ENCODE data around the gene LMBRD1. TPM values are rescaled to one million over a fixed set of nuclear protein-coding genes. Genes with fewer than 3 reads are reported as not detected.

The LMBRD1 gene
- total RNA-seq, 2 experiments from 2014 or later: 12.7 to 16.3 TPM

DNA sequence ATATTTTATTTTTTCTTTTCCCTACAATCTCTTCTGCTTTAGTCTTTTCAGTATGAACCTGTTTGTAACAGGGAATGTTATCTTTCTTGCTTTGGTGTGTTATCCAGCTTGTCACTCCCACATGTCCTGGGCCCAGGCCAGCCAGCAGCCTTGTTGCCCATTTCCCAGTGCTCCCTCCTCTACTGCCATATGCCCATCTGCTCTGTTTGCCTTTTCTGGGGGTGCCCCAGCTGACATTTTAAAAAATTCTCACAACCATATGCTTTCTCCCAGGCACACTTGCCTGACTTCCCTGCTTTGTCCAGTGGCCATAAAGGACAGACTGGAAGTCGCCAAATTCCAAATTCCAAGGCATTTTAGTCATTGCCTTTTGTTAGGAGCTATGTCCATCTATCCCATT lies 23.6 kb upstream of the LMBRD1 start:
- no peaks in the 10 kb centered on the region for H3K36me3 ChIP-seq (ENCODE audit: insufficient read depth, low read length)
- POLR2A ChIA-PET: interaction anchor here (0.8 kb wide), 1 partner anchor 9 kb away, joined by 4 read pairs; no protein-coding TSS in a partner anchor
- BruUV-seq (replicated peaks): no TSS peak

DNA sequence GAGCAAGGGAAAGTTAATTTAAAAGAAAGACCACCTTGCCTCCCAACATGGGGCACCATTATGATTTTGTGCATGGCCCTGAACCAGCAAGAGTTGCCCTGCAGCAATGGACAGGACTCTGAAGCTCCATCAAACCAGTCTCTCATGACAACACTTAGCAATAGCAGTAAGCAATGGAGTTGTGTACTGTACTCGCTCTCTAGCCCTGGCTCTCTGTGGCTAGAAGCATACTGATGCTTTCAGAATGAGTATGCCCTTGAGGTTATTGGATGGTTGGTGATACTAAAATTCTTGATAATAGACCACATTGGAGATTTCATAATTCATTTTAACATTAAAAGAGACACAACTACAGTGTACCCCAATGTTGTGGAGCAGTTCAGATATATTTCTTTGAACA lies 23.2 kb upstream of the LMBRD1 start:
- Histone ChIP-seq H3K36me3 (ENCODE audit: insufficient read depth, low read length) (no peaks in the 10 kb centered on the region), H3K9me2 (ENCODE audit: insufficient read depth, low read length) (no peaks in the 10 kb centered on the region), H3K4me3 (ENCODE audit: low read depth, low read length, poor library complexity, severe bottlenecking) (no peak overlapping the region), H3K27ac (ENCODE audit: low read depth, low read length, poor library complexity, severe bottlenecking) (no peak overlapping the region), H3K4me1 (ENCODE audit: insufficient read depth, low read length, poor library complexity, severe bottlenecking) (peaks cover 22% of the 10 kb centered on the region), H3K9me3 (ENCODE audit: low read length) (no peaks in the 10 kb centered on the region), H4K20me1 (ENCODE audit: insufficient read depth, low read length) (no peaks in the 10 kb centered on the region), H3K4me2 (ENCODE audit: low read length) (no peak overlapping the region), H2AFZ (ENCODE audit: low read length) (no peak overlapping the region), H3K79me2 (ENCODE audit: insufficient read depth, low read depth, low read length) (no peaks in the 10 kb centered on the region)
- CTCF ChIA-PET (ENCODE audit: unreplicated experiment): no interaction called here
- DNase-seq (ENCODE audit: low spot score): no peak
- TF ChIP-seq EZH2phosphoT487 (IDR thresholded peaks at IDR 0.05; ENCODE audit: borderline replicate concordance, low read depth, low read length): no peak
- TF ChIP-seq, protein P1, sequence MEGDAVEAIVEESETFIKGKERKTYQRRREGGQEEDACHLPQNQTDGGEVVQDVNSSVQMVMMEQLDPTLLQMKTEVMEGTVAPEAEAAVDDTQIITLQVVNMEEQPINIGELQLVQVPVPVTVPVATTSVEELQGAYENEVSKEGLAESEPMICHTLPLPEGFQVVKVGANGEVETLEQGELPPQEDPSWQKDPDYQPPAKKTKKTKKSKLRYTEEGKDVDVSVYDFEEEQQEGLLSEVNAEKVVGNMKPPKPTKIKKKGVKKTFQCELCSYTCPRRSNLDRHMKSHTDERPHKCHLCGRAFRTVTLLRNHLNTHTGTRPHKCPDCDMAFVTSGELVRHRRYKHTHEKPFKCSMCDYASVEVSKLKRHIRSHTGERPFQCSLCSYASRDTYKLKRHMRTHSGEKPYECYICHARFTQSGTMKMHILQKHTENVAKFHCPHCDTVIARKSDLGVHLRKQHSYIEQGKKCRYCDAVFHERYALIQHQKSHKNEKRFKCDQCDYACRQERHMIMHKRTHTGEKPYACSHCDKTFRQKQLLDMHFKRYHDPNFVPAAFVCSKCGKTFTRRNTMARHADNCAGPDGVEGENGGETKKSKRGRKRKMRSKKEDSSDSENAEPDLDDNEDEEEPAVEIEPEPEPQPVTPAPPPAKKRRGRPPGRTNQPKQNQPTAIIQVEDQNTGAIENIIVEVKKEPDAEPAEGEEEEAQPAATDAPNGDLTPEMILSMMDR (conservative IDR thresholded peaks at IDR 0.05; ENCODE audit: low read length): no peak
- POLR2A ChIA-PET: interaction anchor here (0.8 kb wide), 1 partner anchor 8 kb away, joined by 4 read pairs; no protein-coding TSS in a partner anchor
- intact Hi-C loops (cut with micrococcal nuclease; ENCODE audit: unreplicated experiment): no loop called here
- no TSS peak for BruUV-seq (replicated peaks)

More for the DNA sequence above, 23.6 kb upstream of the LMBRD1 start:
- Histone ChIP-seq H3K4me1 (ENCODE audit: insufficient read depth, low read length, poor library complexity, severe bottlenecking) (peaks cover 18% of the 10 kb centered on the region), H3K4me2 (ENCODE audit: low read length) (no peak overlapping the region), H3K9me3 (ENCODE audit: low read length) (no peaks in the 10 kb centered on the region), H3K27ac (ENCODE audit: low read depth, low read length, poor library complexity, severe bottlenecking) (no peak overlapping the region), H3K79me2 (ENCODE audit: insufficient read depth, low read depth, low read length) (no peaks in the 10 kb centered on the region), H3K4me3 (ENCODE audit: low read depth, low read length, poor library complexity, severe bottlenecking) (no peak overlapping the region), H2AFZ (ENCODE audit: low read length) (no peak overlapping the region), H4K20me1 (ENCODE audit: insufficient read depth, low read length) (no peaks in the 10 kb centered on the region), H3K9me2 (ENCODE audit: insufficient read depth, low read length) (no peaks in the 10 kb centered on the region)
- intact Hi-C loops (cut with micrococcal nuclease; ENCODE audit: unreplicated experiment): no loop called here
- no peak for DNase-seq (ENCODE audit: low spot score)
- CTCF ChIA-PET (ENCODE audit: unreplicated experiment): no interaction called here
- no peak for TF ChIP-seq EZH2phosphoT487 (IDR thresholded peaks at IDR 0.05; ENCODE audit: borderline replicate concordance, low read depth, low read length)
- TF ChIP-seq, protein P1 (conservative IDR thresholded peaks at IDR 0.05; ENCODE audit: low read length): no peak

DNA sequence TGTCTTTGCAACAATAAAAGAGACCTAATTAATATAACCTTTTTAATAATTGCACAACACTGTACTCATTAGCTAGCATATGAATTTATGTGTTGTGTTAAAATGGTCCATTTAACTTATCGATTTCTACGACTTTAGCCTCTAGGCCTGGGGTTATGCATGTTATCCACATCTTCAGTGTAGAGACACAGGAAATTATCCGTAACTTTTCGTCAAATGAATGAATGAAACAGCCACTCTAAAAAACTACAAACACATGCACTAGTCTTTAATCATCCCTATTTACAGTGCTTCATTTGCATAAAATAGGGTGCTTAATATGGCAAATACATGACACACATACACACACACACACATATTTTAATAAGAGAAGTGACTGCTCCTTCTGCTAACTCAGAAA lies 22.3 kb upstream of the LMBRD1 start:
- H3K36me3 ChIP-seq (ENCODE audit: insufficient read depth, low read length): no peaks in the 10 kb centered on the region
- no peaks in the 10 kb centered on the region for H4K20me1 ChIP-seq (ENCODE audit: insufficient read depth, low read length)
- no TSS peak for BruUV-seq (replicated peaks)
- intact Hi-C loops (cut with micrococcal nuclease; ENCODE audit: unreplicated experiment): no loop called here
- ChIA-PET POLR2A (interaction anchor here (0.7 kb wide), 1 partner anchor 885 kb away, joined by 3 read pairs; no protein-coding TSS in a partner anchor), CTCF (ENCODE audit: unreplicated experiment) (no interaction called here)
- H3K4me3 ChIP-seq (ENCODE audit: low read depth, low read length, poor library complexity, severe bottlenecking): no peak overlapping the region
- no peak overlapping the region for H2AFZ ChIP-seq (ENCODE audit: low read length)
- TF ChIP-seq, protein P1 (conservative IDR thresholded peaks at IDR 0.05; ENCODE audit: low read length): no peak
- TF ChIP-seq EZH2phosphoT487 (IDR thresholded peaks at IDR 0.05; ENCODE audit: borderline replicate concordance, low read depth, low read length): no peak
- H3K9me3 ChIP-seq (ENCODE audit: low read length): no peaks in the 10 kb centered on the region
- H3K4me2 ChIP-seq (ENCODE audit: low read length): no peak overlapping the region
- H3K4me1 ChIP-seq (ENCODE audit: insufficient read depth, low read length, poor library complexity, severe bottlenecking): peaks cover 29% of the 10 kb centered on the region
- no peaks in the 10 kb centered on the region for H3K79me2 ChIP-seq (ENCODE audit: insufficient read depth, low read depth, low read length)
- no peaks in the 10 kb centered on the region for H3K9me2 ChIP-seq (ENCODE audit: insufficient read depth, low read length)
- DNase-seq (ENCODE audit: low spot score): no peak
- no peak overlapping the region for H3K27ac ChIP-seq (ENCODE audit: low read depth, low read length, poor library complexity, severe bottlenecking)

All from OCI-LY7 (cell line).